Measurements from ENCODE around the gene SRP68.

GRCh38 chr17:76077584-76078110 lies 5.3 kb upstream of the SRP68 start:
- TF ChIP-seq CTCF (IDR thresholded peaks at IDR 0.05; ENCODE audit: insufficient read depth, low read length) (no peak), REST (IDR thresholded peaks at IDR 0.05; ENCODE audit: insufficient replicate concordance, low read depth) (no peak)
